DMS 273 treated with DMSO at 0.1 percent for 48 hours (cell line): ENCODE results near the gene ECE2.
"Not testable (repeated sequence)": the region's sequence is repeated elsewhere in the genome, so short reads cannot be mapped to it uniquely, and the experiment has no call there.

Experiments used
- DNase-seq: peaks from one replicate; lab custom pipeline; 2025; lab: John Stamatoyannopoulos, UW

Gene ECE2

GRCh38 chr3:184336547-184337398 is 61.0 kb downstream of the ECE2 start:
- DNase-seq: peak; percentile 63

GRCh38 chr3:184337399-184337714 is 61.5 kb downstream of the ECE2 start, which contains the start of gene FAM131A:
TSS of gene FAM131A (plus strand) at chr3:184337600. CDS start at chr3:184337631, 31 bp downstream.
- DNase-seq: no peak

GRCh38 chr3:184337981-184338380 is 62.2 kb downstream of the ECE2 start:
- DNase-seq: no peak

- peak; percentile 79 for DNase-seq
Measured at GRCh38 chr3:184338511-184338945, 62.7 kb downstream of the ECE2 start.

- no peak for DNase-seq
Measured at GRCh38 chr3:184339001-184339400, 63.2 kb downstream of the ECE2 start.

GRCh38 chr3:184339451-184340135 is 63.8 kb downstream of the ECE2 start:
- DNase-seq: not testable (repeated sequence)

- no peak for DNase-seq
Measured at GRCh38 chr3:184341925-184342324, 66.1 kb downstream of the ECE2 start.
